AG09319 (cell line): ENCODE measurements around the gene ELL.

Experiments
- DNase-seq: peaks from one replicate; pipeline ENCODE4 v3.0.0-alpha.2; 2010; ENCODE audit warnings: low read depth; ENCODE audit errors: extremely low read depth
- TF ChIP-seq, protein P1 (sequence below): IDR thresholded peaks from 2 replicates; pipeline ENCODE4 v1.5.1; 2011; ENCODE audit warnings: low read depth, mild to moderate bottlenecking, inconsistent platforms, low read length, moderate library complexity

The ELL gene

DNA sequence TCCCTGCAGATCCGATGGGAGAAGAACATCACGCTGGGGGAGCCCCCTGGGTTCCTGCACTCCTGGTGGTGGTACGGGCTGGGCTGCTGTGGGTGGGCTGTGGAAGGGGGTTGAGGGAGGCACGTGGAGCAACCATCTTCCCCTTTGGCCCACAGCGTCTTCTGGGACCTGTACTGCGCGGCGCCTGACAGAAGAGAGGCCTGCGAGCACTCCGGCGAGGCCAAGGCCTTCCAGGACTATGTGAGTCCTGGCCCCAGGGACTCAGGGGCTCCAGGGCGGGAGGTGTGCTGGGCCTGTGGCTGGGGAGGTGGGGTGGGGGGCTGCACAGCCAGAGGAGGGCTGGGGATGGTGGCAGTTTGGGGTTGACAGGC is 94.1 kb downstream of the ELL start:
- no peak for DNase-seq
- TF ChIP-seq, protein P1, sequence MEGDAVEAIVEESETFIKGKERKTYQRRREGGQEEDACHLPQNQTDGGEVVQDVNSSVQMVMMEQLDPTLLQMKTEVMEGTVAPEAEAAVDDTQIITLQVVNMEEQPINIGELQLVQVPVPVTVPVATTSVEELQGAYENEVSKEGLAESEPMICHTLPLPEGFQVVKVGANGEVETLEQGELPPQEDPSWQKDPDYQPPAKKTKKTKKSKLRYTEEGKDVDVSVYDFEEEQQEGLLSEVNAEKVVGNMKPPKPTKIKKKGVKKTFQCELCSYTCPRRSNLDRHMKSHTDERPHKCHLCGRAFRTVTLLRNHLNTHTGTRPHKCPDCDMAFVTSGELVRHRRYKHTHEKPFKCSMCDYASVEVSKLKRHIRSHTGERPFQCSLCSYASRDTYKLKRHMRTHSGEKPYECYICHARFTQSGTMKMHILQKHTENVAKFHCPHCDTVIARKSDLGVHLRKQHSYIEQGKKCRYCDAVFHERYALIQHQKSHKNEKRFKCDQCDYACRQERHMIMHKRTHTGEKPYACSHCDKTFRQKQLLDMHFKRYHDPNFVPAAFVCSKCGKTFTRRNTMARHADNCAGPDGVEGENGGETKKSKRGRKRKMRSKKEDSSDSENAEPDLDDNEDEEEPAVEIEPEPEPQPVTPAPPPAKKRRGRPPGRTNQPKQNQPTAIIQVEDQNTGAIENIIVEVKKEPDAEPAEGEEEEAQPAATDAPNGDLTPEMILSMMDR = no peak

DNA sequence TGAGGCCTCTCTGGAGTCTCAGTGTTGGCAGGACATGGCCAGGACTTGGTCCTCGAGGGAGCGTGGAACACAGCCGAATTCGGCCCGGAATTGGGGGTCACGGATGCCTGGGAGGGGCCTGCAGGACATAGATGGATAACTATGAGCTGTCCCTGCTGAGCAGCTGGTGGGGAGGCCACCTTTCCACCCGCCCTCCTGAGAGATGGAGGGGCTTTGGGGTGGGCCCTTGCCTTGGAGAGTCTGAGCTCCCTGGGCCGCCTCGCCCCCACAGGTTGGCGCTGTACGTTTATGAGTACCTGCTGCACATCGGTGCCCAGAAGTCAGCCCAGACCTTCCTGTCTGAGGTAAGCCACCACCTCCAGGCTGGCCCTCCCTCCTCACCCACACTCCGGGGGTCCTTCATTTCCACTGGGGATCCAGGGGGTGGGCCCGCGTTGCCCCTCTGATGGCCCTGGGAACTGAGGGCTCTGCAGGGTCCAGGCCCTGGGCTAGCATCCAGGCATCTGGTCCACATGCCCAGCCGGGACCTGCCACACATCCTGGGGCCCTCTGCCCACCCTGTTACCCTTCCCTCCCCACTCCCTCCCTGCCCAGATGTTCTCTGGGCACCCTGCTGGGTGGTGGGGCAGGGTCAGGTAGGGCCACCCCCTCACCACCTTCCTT is 94.7 kb downstream of the ELL start:
- DNase-seq = no peak
- TF ChIP-seq, protein P1 = no peak

DNA sequence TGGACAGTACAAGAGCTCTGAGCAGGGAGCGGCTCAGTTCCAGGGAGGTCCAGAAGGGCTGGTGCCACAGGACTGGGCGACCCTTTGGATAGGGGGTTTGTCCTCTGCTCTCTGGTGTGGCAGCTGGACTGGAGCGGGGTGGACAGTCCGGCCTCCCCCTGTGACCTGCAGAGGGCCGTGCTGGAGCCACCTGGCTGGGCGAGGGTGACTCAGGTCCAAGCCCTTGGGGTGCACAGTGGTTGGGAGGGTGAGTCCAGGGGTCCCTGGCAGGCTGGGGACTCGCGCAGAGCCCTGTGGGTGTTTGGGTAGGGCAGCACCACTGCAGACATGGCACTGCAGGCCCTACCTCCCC is 95.5 kb downstream of the ELL start:
- TF ChIP-seq, protein P1 = no peak
- no peak for DNase-seq

DNA sequence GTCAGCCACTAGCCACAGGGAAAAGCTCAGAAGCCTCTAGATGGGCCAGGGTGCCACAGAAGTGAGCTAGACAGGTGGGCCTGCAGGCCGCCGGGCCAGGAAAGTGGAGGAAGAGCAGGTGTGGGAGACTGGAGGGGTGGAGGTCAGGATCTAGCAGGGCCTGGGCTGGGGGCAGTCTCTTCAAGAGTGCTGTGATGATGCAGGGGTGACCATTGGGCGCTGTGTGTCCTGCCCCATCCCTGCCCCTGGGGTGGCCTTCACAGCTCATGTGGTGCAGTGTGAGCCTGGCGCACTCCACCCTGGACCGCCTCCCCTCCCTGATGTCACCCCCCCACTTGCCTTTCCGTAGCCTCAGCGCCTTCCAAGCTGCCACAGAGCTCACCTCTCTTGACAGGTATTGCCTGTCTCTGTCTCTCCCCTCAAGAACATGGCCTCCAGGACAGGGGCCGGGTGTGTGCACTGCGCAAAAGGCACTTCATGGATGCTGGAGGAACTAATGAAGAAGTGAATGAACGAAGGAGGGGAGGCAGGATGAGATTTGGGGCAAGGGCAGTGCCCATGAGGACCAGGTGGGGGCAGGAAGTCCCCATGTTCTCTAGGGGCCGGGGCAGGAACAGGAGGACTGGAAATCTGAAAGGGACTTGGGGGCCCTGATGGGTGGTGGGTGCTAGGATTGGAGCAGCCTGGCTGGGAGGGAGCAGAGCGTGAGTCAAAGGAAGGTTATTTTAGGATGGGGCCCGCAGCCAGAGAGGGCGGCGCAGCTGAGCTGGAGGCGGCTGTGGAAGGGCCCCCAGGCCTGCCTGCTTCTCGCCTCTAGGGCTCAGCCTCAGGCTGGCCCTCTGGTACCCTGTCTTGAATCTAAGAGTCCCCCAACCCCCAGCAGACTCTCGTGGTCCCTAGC is 96.1 kb downstream of the ELL start:
- DNase-seq = no peak
- TF ChIP-seq, protein P1 = peak; percentile 1

DNA sequence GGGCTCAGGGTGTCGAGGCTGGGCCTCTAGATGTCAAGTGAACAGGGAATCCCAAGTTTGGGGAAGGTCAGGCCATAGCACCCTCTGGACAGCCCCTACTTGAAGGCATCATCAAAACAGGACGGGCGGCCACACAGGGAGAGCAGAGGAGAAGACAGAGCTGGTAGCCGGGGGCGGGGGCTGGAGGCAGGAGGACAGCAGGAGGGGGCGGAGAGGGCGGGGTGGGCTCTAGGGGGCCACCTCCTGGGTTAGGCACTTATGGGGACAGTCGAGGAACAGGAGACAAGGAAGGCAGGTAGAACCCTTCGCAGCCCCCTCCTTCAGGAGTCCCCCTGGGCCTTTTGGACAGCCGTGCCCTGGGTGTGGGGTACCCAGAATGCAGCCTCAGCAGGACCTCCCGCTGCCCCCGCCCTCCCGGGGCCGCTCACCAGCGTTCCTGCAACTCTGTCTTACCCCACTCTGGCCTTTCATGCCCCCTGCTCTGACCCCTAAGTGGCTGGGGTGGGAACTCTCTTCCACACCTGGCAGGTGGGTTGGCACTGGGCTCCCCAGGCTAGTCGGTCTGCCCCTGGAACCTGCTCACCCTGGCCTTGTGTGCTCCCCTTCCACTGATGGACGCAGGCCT is 96.9 kb downstream of the ELL start:
- TF ChIP-seq, protein P1 = no peak
- DNase-seq = no peak

DNA sequence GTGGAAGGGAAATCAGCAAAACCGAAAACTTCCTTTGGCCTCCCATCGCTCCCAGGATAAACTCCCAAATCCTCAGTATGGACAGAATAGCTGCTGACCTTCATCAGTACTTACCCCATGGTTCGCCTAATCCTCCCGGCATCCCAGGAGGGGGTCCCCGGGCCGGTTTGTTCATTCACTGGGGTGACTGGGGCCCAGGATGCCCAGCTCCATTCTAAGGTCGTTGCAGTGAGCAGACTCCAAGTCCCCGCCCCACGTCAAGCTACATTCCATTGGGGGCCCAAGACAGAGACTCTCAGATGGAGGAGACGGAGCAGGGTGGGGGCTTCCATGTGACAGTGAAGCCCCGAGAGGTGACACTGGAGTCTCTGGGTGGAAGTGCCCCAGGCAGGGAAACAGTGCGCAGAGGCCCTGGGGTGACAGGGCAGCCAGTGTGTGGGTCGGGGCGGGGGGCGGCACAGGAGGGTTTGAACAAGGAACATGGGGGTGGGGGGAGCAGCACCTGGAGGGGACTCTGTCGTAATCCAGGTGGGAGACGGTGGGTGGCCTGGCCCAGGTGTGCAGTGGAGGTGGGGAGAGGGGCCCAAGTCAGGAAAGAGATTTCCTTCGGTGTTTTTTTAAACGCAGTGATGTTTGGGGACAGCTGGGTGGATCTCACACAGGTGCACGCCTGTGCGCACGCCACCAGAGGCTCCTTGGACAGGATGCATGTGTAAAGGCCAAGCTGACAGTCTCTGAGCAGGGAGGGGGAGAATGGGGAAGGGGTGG is 97.6 kb downstream of the ELL start:
- TF ChIP-seq, protein P1 = no peak
- DNase-seq = no peak
